ENCODE results near the gene SPSB2. TPM values are rescaled to one million over a fixed set of nuclear protein-coding genes. Genes with fewer than 3 reads are reported as not detected.

The SPSB2 gene
- total and polyA plus RNA-seq, 9 of the 15 experiments (the other 6 are each of a cell fraction or from before 2014, with no cell fraction given), result 0.10 to 10.6 (median 1.9) TPM

DNA sequence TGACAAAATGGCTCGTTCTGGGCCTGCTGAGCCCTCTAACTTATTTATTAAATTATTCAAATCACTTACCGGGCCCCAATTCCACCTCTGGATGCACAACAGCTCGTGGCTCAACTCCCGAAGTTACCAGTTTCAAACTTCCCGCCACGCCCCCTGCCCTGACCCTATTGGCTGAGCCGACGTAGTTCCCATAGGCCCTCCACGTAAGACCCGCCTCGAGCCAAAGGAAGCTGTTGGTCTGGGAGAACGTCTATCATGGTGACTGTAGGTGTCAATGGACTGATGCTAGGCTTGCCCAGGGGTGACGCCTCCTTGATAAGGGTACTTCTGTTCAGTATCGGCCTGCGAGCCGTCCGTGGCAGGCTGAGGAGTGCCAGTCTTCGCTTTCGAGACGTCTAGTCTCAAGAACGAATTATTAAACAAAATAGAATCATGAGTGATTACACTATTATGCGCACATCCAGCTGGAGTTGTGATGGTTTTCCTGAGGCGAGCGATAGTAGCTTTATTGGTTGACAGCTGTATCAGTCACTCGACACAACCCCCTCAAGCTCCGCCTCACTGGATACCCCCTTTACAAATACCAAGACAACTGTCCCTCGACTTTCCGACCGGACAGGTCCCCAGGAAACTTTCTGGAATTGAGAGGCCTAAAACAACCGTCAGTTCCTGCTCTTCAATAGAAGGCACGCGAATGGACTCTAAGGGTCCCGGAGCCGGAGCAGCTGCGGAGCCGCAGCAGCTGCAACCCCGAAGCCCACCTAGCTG is 21.8 kb downstream of the SPSB2 start, which contains the start of gene CDCA3 (continued):
- TF ChIP-seq, protein P1, sequence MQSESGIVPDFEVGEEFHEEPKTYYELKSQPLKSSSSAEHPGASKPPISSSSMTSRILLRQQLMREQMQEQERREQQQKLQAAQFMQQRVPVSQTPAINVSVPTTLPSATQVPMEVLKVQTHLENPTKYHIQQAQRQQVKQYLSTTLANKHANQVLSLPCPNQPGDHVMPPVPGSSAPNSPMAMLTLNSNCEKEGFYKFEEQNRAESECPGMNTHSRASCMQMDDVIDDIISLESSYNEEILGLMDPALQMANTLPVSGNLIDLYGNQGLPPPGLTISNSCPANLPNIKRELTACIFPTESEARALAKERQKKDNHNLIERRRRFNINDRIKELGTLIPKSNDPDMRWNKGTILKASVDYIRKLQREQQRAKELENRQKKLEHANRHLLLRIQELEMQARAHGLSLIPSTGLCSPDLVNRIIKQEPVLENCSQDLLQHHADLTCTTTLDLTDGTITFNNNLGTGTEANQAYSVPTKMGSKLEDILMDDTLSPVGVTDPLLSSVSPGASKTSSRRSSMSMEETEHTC (IDR thresholded peaks at IDR 0.05), result no peak
- no peak for TF ChIP-seq MIER1 (IDR thresholded peaks at IDR 0.05; ENCODE audit: low read depth)
- no peak for TF ChIP-seq TBL1XR1 (IDR thresholded peaks at IDR 0.05; ENCODE audit: low read length in 2 of 2)
- TF ChIP-seq ZNF197 (CRISPR knock-in tag; IDR thresholded peaks at IDR 0.05; ENCODE audit: low read depth), result no peak
- TF ChIP-seq ZNF707 (CRISPR knock-in tag; conservative IDR thresholded peaks at IDR 0.05), result no peak
- no peak for TF ChIP-seq NR3C1 (CRISPR knock-in tag; IDR thresholded peaks at IDR 0.05)
- TF ChIP-seq, protein P2, sequence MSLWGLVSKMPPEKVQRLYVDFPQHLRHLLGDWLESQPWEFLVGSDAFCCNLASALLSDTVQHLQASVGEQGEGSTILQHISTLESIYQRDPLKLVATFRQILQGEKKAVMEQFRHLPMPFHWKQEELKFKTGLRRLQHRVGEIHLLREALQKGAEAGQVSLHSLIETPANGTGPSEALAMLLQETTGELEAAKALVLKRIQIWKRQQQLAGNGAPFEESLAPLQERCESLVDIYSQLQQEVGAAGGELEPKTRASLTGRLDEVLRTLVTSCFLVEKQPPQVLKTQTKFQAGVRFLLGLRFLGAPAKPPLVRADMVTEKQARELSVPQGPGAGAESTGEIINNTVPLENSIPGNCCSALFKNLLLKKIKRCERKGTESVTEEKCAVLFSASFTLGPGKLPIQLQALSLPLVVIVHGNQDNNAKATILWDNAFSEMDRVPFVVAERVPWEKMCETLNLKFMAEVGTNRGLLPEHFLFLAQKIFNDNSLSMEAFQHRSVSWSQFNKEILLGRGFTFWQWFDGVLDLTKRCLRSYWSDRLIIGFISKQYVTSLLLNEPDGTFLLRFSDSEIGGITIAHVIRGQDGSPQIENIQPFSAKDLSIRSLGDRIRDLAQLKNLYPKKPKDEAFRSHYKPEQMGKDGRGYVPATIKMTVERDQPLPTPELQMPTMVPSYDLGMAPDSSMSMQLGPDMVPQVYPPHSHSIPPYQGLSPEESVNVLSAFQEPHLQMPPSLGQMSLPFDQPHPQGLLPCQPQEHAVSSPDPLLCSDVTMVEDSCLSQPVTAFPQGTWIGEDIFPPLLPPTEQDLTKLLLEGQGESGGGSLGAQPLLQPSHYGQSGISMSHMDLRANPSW (CRISPR knock-in tag; IDR thresholded peaks at IDR 0.05), result no peak
- TF ChIP-seq NR2F6 (CRISPR knock-in tag; IDR thresholded peaks at IDR 0.05), result no peak
- TF ChIP-seq CCNT2 (IDR thresholded peaks at IDR 0.05; ENCODE audit: borderline replicate concordance, extremely low read depth, insufficient read length, low read depth, low read length), result no peak
- no peak for TF ChIP-seq ZNF224 (CRISPR knock-in tag; IDR thresholded peaks at IDR 0.05)
- no peak for TF ChIP-seq ZNF830 (CRISPR knock-in tag; IDR thresholded peaks at IDR 0.05)
- no peak for TF ChIP-seq HDAC8 (tag; IDR thresholded peaks at IDR 0.05)
- TF ChIP-seq ZNF384 (IDR thresholded peaks at IDR 0.05; ENCODE audit: low read depth, low read length), result no peak
- TF ChIP-seq, protein P3, sequence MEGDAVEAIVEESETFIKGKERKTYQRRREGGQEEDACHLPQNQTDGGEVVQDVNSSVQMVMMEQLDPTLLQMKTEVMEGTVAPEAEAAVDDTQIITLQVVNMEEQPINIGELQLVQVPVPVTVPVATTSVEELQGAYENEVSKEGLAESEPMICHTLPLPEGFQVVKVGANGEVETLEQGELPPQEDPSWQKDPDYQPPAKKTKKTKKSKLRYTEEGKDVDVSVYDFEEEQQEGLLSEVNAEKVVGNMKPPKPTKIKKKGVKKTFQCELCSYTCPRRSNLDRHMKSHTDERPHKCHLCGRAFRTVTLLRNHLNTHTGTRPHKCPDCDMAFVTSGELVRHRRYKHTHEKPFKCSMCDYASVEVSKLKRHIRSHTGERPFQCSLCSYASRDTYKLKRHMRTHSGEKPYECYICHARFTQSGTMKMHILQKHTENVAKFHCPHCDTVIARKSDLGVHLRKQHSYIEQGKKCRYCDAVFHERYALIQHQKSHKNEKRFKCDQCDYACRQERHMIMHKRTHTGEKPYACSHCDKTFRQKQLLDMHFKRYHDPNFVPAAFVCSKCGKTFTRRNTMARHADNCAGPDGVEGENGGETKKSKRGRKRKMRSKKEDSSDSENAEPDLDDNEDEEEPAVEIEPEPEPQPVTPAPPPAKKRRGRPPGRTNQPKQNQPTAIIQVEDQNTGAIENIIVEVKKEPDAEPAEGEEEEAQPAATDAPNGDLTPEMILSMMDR (IDR thresholded peaks at IDR 0.05 in 2 of 3, conservative IDR thresholded peaks at IDR 0.05 in 1 of 3; ENCODE audit: insufficient read depth in 2 of 3, low read depth in 1 of 3, low read length in 3 of 3), result no peak
- no peak for TF ChIP-seq SOX6 (IDR thresholded peaks at IDR 0.05)
- no peak for TF ChIP-seq NR2C1 (IDR thresholded peaks at IDR 0.05)
- no peak for TF ChIP-seq NR2C1 (tag; IDR thresholded peaks at IDR 0.05)
- TF ChIP-seq DMBX1 (CRISPR knock-in tag; IDR thresholded peaks at IDR 0.05; ENCODE audit: borderline replicate concordance), result no peak
- no peak for TF ChIP-seq ZBED1 (IDR thresholded peaks at IDR 0.05)
- no peak for TF ChIP-seq ZFP1 (CRISPR knock-in tag; IDR thresholded peaks at IDR 0.05)
- TF ChIP-seq BMI1 (IDR thresholded peaks at IDR 0.05; ENCODE audit: low read length), result no peak
- no peak for TF ChIP-seq NFIX (CRISPR knock-in tag; IDR thresholded peaks at IDR 0.05; ENCODE audit: low read depth)
- TF ChIP-seq HDAC3 (IDR thresholded peaks at IDR 0.05; ENCODE audit: borderline replicate concordance, partially characterized antibody), result no peak
- no peak for TF ChIP-seq MEF2A (IDR thresholded peaks at IDR 0.05; ENCODE audit: control insufficient read depth, low read depth, low read length)
- TF ChIP-seq SMARCC2 (IDR thresholded peaks at IDR 0.05; ENCODE audit: low read depth), result no peak

Measured in K562 (cell line).